ENCODE results near the gene GAR1. TPM values are rescaled to one million over a fixed set of nuclear protein-coding genes. Genes with fewer than 3 reads are reported as not detected.

The GAR1 gene
- total RNA-seq, 1 experiment from 2014 or later: 40.6 TPM

DNA sequence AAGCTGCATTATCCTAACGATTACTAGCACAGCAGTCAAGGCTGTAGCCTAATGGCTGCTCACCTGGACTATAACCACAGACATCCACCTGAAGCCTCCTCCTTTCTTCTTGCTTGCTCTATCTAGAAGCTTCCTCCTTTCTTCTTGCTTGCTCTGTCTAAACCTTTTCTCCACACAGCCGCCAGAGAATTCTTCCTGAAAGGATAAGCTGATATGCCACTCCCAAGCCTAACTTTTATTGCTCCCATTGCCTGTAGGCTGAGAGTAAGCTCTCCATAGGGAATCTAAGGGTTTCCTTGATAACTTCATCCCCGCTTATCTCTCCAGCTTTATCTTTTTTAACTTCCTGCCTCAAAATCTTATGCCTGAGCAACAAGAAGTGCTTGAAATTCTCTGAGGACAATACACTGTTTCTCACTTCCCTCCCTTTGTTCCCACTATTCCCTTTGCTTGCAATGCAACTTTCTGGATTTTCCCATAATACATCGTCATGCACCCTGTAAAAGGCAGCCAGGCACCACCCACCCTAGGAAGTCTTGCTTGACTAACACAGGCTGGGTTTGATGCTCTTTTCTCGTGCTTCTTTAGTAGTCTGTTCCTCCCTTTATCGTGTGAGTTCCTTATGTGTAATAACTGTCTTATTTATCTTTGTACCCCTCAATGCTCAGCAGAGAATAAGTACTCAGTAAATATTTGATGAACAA lies 31.0 kb downstream of the GAR1 start:
- Histone ChIP-seq H4K20me1 (ENCODE audit: insufficient read depth) (no peaks in the 10 kb centered on the region), H3K4me1 (ENCODE audit: control insufficient read depth in 1 of 2, insufficient read depth in 2 of 2, low read length in 2 of 2) (no peaks in the 10 kb centered on the region), H3K4me3 (replicated peaks in 1 of 2; ENCODE audit: low read depth in 1 of 2, low read length in 2 of 2) (no peak overlapping the region), H3K4me2 (ENCODE audit: low read length) (no peak overlapping the region), H3K9ac (ENCODE audit: low read length) (no peak overlapping the region), H3K27me3 (ENCODE audit: insufficient read depth, low read length) (no peaks in the 10 kb centered on the region), H2AFZ (ENCODE audit: low read depth, low read length, poor library complexity, severe bottlenecking) (no peak overlapping the region), H3K9me3 (ENCODE audit: control insufficient read depth in 1 of 2, insufficient read depth in 1 of 2, low read depth in 1 of 2, low read length in 2 of 2) (no peaks in the 10 kb centered on the region), H3K27ac (ENCODE audit: low read depth, low read length) (no peak overlapping the region), H3K36me3 (ENCODE audit: control insufficient read depth in 1 of 2, insufficient read depth in 2 of 2, low read length in 2 of 2) (no peaks in the 10 kb centered on the region), H3K79me2 (ENCODE audit: insufficient read depth, low read length) (no peaks in the 10 kb centered on the region), H3K9me2 (ENCODE audit: insufficient read depth) (no peaks in the 10 kb centered on the region)
- ChIA-PET CTCF (no interaction called here), RAD21 (ENCODE audit: low non-redundant PET in 1 of 2, low total read pairs in 2 of 2, uncharacterized antibody in 2 of 2, unreplicated experiment in 2 of 2) (no interaction called here), POLR2A (no interaction called here)
- ATAC-seq (no peak), DNase-seq (ENCODE audit: low read depth, low spot score) (no peak)
- BruUV-seq (replicated peaks): no TSS peak
- intact Hi-C loops (cut with micrococcal nuclease): no loop called here
- TF ChIP-seq POLR2AphosphoS5 (IDR thresholded peaks at IDR 0.05; ENCODE audit: low read depth, low read length) (no peak), ZNF274 (IDR thresholded peaks at IDR 0.05; ENCODE audit: low read depth, low read length) (no peak), POLR2A (IDR thresholded peaks at IDR 0.05; ENCODE audit: borderline replicate concordance, extremely low read depth, insufficient read depth, insufficient read length) (no peak), EZH2phosphoT487 (IDR thresholded peaks at IDR 0.05; ENCODE audit: borderline replicate concordance) (no peak), CEBPB (IDR thresholded peaks at IDR 0.05; ENCODE audit: low read depth) (no peak), SP1 (IDR thresholded peaks at IDR 0.05; ENCODE audit: low read depth) (no peak), TCF7L2 (IDR thresholded peaks at IDR 0.05; ENCODE audit: borderline replicate concordance, extremely low read depth, insufficient read depth, insufficient read length) (no peak), EGR1 (IDR thresholded peaks at IDR 0.05; ENCODE audit: low read depth) (no peak)
- TF ChIP-seq, protein P1, sequence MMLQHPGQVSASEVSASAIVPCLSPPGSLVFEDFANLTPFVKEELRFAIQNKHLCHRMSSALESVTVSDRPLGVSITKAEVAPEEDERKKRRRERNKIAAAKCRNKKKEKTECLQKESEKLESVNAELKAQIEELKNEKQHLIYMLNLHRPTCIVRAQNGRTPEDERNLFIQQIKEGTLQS (IDR thresholded peaks at IDR 0.05): no peak

DNA sequence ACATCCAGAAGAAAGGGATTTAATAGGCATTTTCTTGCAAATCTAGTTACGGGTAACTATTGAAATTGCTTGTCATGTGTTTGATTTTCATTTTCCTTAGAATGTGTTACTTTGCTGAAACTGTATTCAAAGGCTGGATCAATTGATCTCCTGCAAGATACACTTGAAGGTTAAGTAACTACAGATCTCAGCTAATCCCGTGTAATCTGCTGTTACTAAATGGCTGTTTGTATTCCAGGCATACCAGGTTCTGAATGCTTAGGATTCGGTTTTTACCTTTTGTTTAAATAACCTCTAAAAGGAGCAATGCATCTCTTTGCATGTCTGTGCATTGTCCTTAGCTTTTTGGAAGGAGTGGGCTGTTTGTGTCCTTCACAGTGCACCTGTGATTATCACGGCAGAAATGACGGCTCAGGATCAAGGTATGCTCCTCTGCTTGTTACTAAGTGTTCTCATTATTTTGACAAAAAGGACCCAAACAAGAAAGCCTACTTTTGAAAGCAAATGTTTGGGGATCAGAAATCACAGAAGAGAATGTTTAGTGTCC lies 32.4 kb downstream of the GAR1 start, which contains the start of gene LRIT3:
Gene LRIT3 (plus strand): TSS at position 212 of the 547 bp plus-strand sequence. CDS start 95 bp downstream, at position 307.
- Histone ChIP-seq H3K27ac (ENCODE audit: low read depth, low read length) (no peak within 1 kb of the TSS), H3K9me2 (ENCODE audit: insufficient read depth) (no peaks in the 10 kb centered on the region), H3K4me3 (replicated peaks in 1 of 2; ENCODE audit: low read depth in 1 of 2, low read length in 2 of 2) (no peak within 1 kb of the TSS), H3K27me3 (ENCODE audit: insufficient read depth, low read length) (no peaks in the 10 kb centered on the region), H2AFZ (ENCODE audit: low read depth, low read length, poor library complexity, severe bottlenecking) (no peak within 1 kb of the TSS), H3K4me2 (ENCODE audit: low read length) (no peak within 1 kb of the TSS), H3K9ac (ENCODE audit: low read length) (no peak within 1 kb of the TSS), H3K79me2 (ENCODE audit: insufficient read depth, low read length) (no peaks in the 10 kb centered on the region), H3K36me3 (ENCODE audit: control insufficient read depth in 1 of 2, insufficient read depth in 2 of 2, low read length in 2 of 2) (no peaks in the 10 kb centered on the region), H3K9me3 (ENCODE audit: control insufficient read depth in 1 of 2, insufficient read depth in 1 of 2, low read depth in 1 of 2, low read length in 2 of 2) (no peaks in the 10 kb centered on the region), H3K4me1 (ENCODE audit: control insufficient read depth in 1 of 2, insufficient read depth in 2 of 2, low read length in 2 of 2) (no peaks in the 10 kb centered on the region), H4K20me1 (ENCODE audit: insufficient read depth) (no peaks in the 10 kb centered on the region)
- BruUV-seq (replicated peaks): no TSS peak
- ChIA-PET POLR2A (no interaction called here), RAD21 (ENCODE audit: low non-redundant PET in 1 of 2, low total read pairs in 2 of 2, uncharacterized antibody in 2 of 2, unreplicated experiment in 2 of 2) (no interaction called here), CTCF (no interaction called here)
- intact Hi-C loops (cut with micrococcal nuclease): no loop called here
- DNase-seq (ENCODE audit: low read depth, low spot score) (no peak), ATAC-seq (no peak)
- no peak for TF ChIP-seq YY1 (IDR thresholded peaks at IDR 0.05; ENCODE audit: extremely low read depth, insufficient replicate concordance, low read depth, low read length)
- TF ChIP-seq, protein P2, sequence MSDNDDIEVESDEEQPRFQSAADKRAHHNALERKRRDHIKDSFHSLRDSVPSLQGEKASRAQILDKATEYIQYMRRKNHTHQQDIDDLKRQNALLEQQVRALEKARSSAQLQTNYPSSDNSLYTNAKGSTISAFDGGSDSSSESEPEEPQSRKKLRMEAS (IDR thresholded peaks at IDR 0.05): no peak
- TF ChIP-seq ZNF274 (IDR thresholded peaks at IDR 0.05; ENCODE audit: low read depth, low read length): no peak
- no peak for TF ChIP-seq TCF7L2 (IDR thresholded peaks at IDR 0.05; ENCODE audit: borderline replicate concordance, extremely low read depth, insufficient read depth, insufficient read length)

Data from HCT116 (cell line).